Naive B cell (primary cell): ENCODE data around the gene MLLT6. TPM values are rescaled to one million over a fixed set of nuclear protein-coding genes. Genes with fewer than 3 reads are reported as not detected.

ENCODE experiments used
- ATAC-seq, 2 donors: fragments of 150-1000 bp; cut with Tn5 transposase; 2 replicates each; pipeline ENCODE4 v1.10.0; 2021; ENCODE audit warnings: low read depth in 2 of 2, mild to moderate bottlenecking in 2 of 2, moderate library complexity in 2 of 2
- DNase-seq: peaks from one replicate; pipeline ENCODE4 v3.0.0; 2022
- H3K27ac Mint-ChIP-seq, 6 donors: one replicate each; pipeline ENCODE4 v1.8.0; 2020 to 2022; ENCODE audit warnings: mild to moderate bottlenecking in 6 of 6, mixed read lengths in 6 of 6, moderate library complexity in 5 of 6, inconsistent platforms in 2 of 6
- H3K27me3 Mint-ChIP-seq, 3 donors: one replicate each; pipeline ENCODE4 v1.8.0; 2021 to 2022; ENCODE audit warnings: mixed read lengths in 3 of 3, mild to moderate bottlenecking in 1 of 3
- H3K36me3 Mint-ChIP-seq, 2 donors: one replicate each; pipeline ENCODE4 v1.8.0; 2020 to 2022; ENCODE audit warnings: mixed read lengths in 2 of 2, inconsistent platforms in 1 of 2, mild to moderate bottlenecking in 1 of 2
- H3K4me1 Mint-ChIP-seq, 3 donors: one replicate each; pipeline ENCODE4 v1.8.0; 2020 to 2022; ENCODE audit warnings: mixed read lengths in 3 of 3, inconsistent platforms in 1 of 3, mild to moderate bottlenecking in 1 of 3, moderate library complexity in 1 of 3
- H3K4me3 Mint-ChIP-seq, 8 donors: one replicate each; pipeline ENCODE4 v1.8.0; 2020 to 2022; ENCODE audit warnings: mild to moderate bottlenecking in 8 of 8, mixed read lengths in 8 of 8, moderate library complexity in 8 of 8, inconsistent platforms in 2 of 8
- H3K9me3 Mint-ChIP-seq, 7 donors: one replicate each; pipeline ENCODE4 v1.8.0; 2020 to 2022; ENCODE audit warnings: mixed read lengths in 7 of 7, mild to moderate bottlenecking in 5 of 7, inconsistent platforms in 2 of 7, moderate library complexity in 1 of 7
- polyA plus RNA-seq, 6 donors: library from polyadenylated mRNA; unstranded; fragments of 300-500 nt; fragmentation: Illumina TruSeq; gene quantifications; one replicate each; pipeline ENCODE4 v1.2.3, GENCODE V29; 2021; ENCODE audit warnings: low read depth in 6 of 6

MLLT6 gene
- polyA plus RNA-seq, 6 donors from 2014 or later: 1.7 to 9.0 (median 4.7) TPM

GRCh38 chr17:38690386-38690785, 14.7 kb upstream of the MLLT6 start:
- H3K4me3 Mint-ChIP-seq: peak overlapping the region in 2 of 8 donors; percentile 0 to 65
- DNase-seq (no peak), ATAC-seq (no peak)
- peaks cover 0 to 1% (median 0%) of the 10 kb centered on the region in 7 donors for H3K9me3 Mint-ChIP-seq
- peaks cover 4 to 39% (median 32%) of the 10 kb centered on the region in 3 donors for H3K27me3 Mint-ChIP-seq
- no peaks in the 10 kb centered on the region for H3K4me1 Mint-ChIP-seq
- H3K27ac Mint-ChIP-seq: no peak overlapping the region
- H3K36me3 Mint-ChIP-seq: no peaks in the 10 kb centered on the region

- Mint-ChIP-seq H3K27ac (no peak overlapping the region), H3K36me3 (no peaks in the 10 kb centered on the region), H3K9me3 (peaks cover 0 to 1% (median 0%) of the 10 kb centered on the region in 7 donors), H3K27me3 (peaks cover under 1 to 32% (median 25%) of the 10 kb centered on the region in 3 donors), H3K4me3 (no peak overlapping the region), H3K4me1 (no peaks in the 10 kb centered on the region)
- ATAC-seq (no peak), DNase-seq (no peak)
Observed at GRCh38 chr17:38691154-38691553, 13.9 kb upstream of the MLLT6 start.

GRCh38 chr17:38693700-38694329, 11.3 kb upstream of the MLLT6 start:
- Mint-ChIP-seq H3K27ac (no peak overlapping the region), H3K36me3 (no peaks in the 10 kb centered on the region), H3K27me3 (peaks cover 0 to 31% (median 24%) of the 10 kb centered on the region in 3 donors), H3K4me1 (peaks cover 6 to 12% (median 7%) of the 10 kb centered on the region in 3 donors), H3K4me3 (no peak overlapping the region), H3K9me3 (peaks cover 0 to 1% (median 0%) of the 10 kb centered on the region in 7 donors)
- no peak for DNase-seq
- no peak for ATAC-seq

GRCh38 chr17:38697061-38697820, 7.8 kb upstream of the MLLT6 start:
- Mint-ChIP-seq H3K4me3 (no peak overlapping the region), H3K27ac (peak overlapping the region in 3 of 6 donors; percentile 7 to 43 (median 30)), H3K4me1 (peaks cover 20 to 33% (median 25%) of the 10 kb centered on the region in 3 donors), H3K9me3 (no peaks in the 10 kb centered on the region), H3K27me3 (peaks cover 0 to 18% (median 9%) of the 10 kb centered on the region in 3 donors), H3K36me3 (no peaks in the 10 kb centered on the region)
- ATAC-seq (no peak), DNase-seq (no peak)

- ATAC-seq (no peak), DNase-seq (no peak)
- Mint-ChIP-seq H3K4me1 (peaks cover 26 to 42% (median 28%) of the 10 kb centered on the region in 3 donors), H3K27ac (peak overlapping the region in 1 of 6 donors; percentile 49), H3K27me3 (peaks cover 0 to 9% (median 0%) of the 10 kb centered on the region in 3 donors), H3K4me3 (no peak overlapping the region), H3K9me3 (no peaks in the 10 kb centered on the region), H3K36me3 (no peaks in the 10 kb centered on the region)
Observed at GRCh38 chr17:38698760-38699159, 6.3 kb upstream of the MLLT6 start.

GRCh38 chr17:38701504-38702165, 3.4 kb upstream of the MLLT6 start:
- DNase-seq: peak; percentile 79

GRCh38 chr17:38702166-38702915, 2.7 kb upstream of the MLLT6 start:
- Mint-ChIP-seq H3K4me1 (peaks cover 42 to 56% (median 50%) of the 10 kb centered on the region in 3 donors), H3K4me3 (peak overlapping the region; percentile 86 to 99 (median 97)), H3K27me3 (no peaks in the 10 kb centered on the region), H3K36me3 (no peaks in the 10 kb centered on the region), H3K9me3 (no peaks in the 10 kb centered on the region), H3K27ac (peak overlapping the region; percentile 97 to 99 (median 97))
- DNase-seq (peak; percentile 81), ATAC-seq (peak; percentile 36 to 43)

More at GRCh38 chr17:38701504-38702165, 3.4 kb upstream of the MLLT6 start:
- H3K4me3 Mint-ChIP-seq: peak overlapping the region; percentile 86 to 98 (median 94)
- no peaks in the 10 kb centered on the region for H3K9me3 Mint-ChIP-seq
- peaks cover 40 to 56% (median 48%) of the 10 kb centered on the region in 3 donors for H3K4me1 Mint-ChIP-seq
- ATAC-seq: peak; percentile 62 to 63
- peaks cover 0 to 4% (median 0%) of the 10 kb centered on the region in 3 donors for H3K27me3 Mint-ChIP-seq
- no peaks in the 10 kb centered on the region for H3K36me3 Mint-ChIP-seq
- H3K27ac Mint-ChIP-seq: peak overlapping the region; percentile 88 to 99 (median 97)

- Mint-ChIP-seq H3K4me3 (peak overlapping the region; percentile 86 to 99 (median 97)), H3K27me3 (no peaks in the 10 kb centered on the region), H3K4me1 (peaks cover 50 to 61% (median 58%) of the 10 kb centered on the region in 3 donors), H3K9me3 (no peaks in the 10 kb centered on the region), H3K27ac (peak overlapping the region; percentile 97 to 98 (median 97)), H3K36me3 (no peaks in the 10 kb centered on the region)
- ATAC-seq (no peak), DNase-seq (no peak)
Observed at GRCh38 chr17:38702916-38703741, 1.9 kb upstream of the MLLT6 start.

GRCh38 chr17:38703742-38704605, 1.1 kb upstream of the MLLT6 start:
- peak overlapping the region; percentile 86 to 99 (median 97) for H3K4me3 Mint-ChIP-seq
- ATAC-seq (no peak), DNase-seq (peak; percentile 48)
- H3K4me1 Mint-ChIP-seq: peaks cover 51 to 65% (median 61%) of the 10 kb centered on the region in 3 donors
- no peaks in the 10 kb centered on the region for H3K36me3 Mint-ChIP-seq
- H3K27me3 Mint-ChIP-seq: no peaks in the 10 kb centered on the region
- H3K9me3 Mint-ChIP-seq: no peaks in the 10 kb centered on the region
- peak overlapping the region; percentile 72 to 98 (median 97) for H3K27ac Mint-ChIP-seq

GRCh38 chr17:38705523-38705802, 390 bp downstream of the MLLT6 start:
- Mint-ChIP-seq H3K4me1 (peaks cover 53 to 71% (median 69%) of the 10 kb centered on the region in 3 donors), H3K36me3 (peaks cover 0 to 14% of the 10 kb centered on the region in 2 donors), H3K27ac (peak overlapping the region in 1 of 6 donors; percentile 97), H3K9me3 (no peaks in the 10 kb centered on the region), H3K4me3 (peak overlapping the region; percentile 66 to 98 (median 90)), H3K27me3 (no peaks in the 10 kb centered on the region)
- DNase-seq: no peak
- ATAC-seq: no peak

- Mint-ChIP-seq H3K27ac (peak overlapping the region; percentile 46 to 97 (median 94)), H3K36me3 (peaks cover 0 to 16% of the 10 kb centered on the region in 2 donors), H3K27me3 (no peaks in the 10 kb centered on the region), H3K9me3 (no peaks in the 10 kb centered on the region), H3K4me3 (peak overlapping the region; percentile 86 to 98 (median 95)), H3K4me1 (peaks cover 58 to 76% (median 69%) of the 10 kb centered on the region in 3 donors)
- DNase-seq: no peak
- no peak for ATAC-seq
Observed at GRCh38 chr17:38705803-38706504, 881 bp downstream of the MLLT6 start.
